CD4-positive, alpha-beta T cell treated with Interleukin-17A for 4 hours (primary cell): ENCODE measurements around the gene RORB.

Experiments
- DNase-seq: peaks from one replicate; pipeline ENCODE4 v3.0.0-alpha.2; 2020; ENCODE audit warnings: mixed read lengths

Gene RORB

DNA sequence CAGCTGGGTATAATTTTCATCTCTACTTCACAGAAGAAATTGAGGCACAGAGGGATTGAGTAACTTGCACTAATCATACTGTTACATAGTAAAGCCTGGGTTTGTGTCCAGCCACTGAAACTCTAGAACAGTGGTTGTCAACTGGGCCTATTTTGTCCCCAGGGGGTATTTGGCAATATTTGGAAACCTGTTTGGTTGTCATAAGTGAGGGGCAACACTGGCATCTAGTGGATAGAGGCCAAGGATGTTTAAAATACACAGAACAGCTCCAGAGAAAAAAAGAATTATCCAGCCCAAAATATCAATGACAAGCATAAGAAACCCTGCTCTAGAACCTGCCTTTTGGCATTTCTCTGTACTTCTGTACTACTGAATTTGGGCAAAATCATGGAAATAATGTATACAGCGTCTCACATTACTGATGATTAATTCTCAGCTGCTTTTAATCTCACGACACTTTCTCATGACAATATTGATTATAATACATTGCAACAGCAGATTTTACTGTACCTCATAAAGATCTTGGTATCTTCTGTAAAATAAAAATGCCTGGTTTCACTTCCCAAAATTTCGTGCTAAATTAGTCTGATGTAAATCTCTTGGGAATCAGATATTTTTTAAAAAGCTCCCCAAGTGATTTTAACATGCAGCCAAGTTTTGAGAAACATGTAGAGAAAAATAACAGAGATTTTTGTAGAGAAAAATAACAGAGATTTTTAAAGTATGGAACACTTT, 112.7 kb downstream of the RORB start:
- DNase-seq = no peak

DNA sequence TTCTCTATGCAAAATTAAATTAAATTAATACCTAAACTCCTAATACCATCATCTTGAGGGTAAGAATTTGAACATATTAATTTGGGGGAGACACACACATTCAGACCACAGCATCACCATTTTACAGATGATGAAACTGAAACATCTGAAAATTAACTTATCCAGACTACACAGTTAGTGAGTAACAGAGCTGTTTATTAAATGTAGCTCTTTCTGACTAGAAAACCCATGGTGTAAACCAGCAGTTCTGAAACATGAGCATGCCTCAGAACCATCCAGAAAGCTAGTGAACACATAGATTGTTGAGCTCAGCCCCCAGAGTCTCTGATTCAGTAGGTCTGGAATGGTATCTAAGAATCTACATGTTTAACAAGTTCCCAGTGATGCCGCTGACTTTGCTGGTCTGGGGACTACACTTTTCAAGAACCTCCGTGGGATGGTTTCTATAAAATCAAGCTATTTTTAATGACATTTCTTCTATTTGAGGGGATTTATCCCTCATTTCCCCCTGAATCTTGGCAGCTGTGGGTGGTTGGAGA, 113.5 kb downstream of the RORB start:
- no peak for DNase-seq

DNA sequence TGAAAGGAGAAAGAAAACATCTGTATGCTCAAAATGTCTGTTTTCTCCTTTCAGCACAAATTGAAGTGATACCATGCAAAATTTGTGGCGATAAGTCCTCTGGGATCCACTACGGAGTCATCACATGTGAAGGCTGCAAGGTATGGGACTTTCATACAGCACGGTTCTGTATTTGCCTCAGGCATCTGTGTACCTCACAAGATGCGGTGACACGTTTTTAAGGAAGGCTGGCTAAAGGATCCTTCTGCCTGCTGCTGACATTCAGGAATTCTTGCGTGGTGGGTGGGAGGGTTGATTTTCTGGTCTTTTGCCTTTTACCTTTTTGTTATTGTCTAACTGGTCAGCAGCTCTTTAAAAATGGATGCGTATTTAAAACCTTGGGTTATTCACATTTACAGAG, 133.1 kb downstream of the RORB start:
- DNase-seq = no peak

DNA sequence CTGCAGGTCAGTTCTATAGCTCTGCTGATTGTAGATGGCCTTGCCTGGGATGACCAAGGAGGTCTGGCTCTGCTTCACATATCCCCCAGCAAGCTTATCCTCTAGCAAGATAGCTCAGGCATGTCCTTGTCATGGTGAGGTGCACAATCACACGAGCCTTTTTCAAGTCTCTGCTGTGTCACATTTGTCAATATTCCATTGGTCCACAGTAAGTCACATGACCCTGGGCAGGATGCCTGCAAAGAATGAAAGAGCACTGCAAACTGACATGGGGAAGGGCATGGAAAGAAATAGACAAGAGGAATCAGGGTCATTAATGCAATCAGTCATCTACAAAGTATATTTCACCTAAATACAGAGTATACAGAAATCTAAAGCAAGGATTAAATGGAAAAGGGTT, 142.0 kb downstream of the RORB start:
- no peak for DNase-seq

DNA sequence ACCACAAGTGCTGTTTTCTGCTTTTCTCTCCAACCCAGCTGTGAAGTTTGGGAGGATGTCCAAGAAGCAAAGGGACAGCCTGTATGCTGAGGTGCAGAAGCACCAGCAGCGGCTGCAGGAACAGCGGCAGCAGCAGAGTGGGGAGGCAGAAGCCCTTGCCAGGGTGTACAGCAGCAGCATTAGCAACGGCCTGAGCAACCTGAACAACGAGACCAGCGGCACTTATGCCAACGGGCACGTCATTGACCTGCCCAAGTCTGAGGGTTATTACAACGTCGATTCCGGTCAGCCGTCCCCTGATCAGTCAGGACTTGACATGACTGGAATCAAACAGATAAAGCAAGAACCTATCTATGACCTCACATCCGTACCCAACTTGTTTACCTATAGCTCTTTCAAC, 145.2 kb downstream of the RORB start:
- DNase-seq = no peak

DNA sequence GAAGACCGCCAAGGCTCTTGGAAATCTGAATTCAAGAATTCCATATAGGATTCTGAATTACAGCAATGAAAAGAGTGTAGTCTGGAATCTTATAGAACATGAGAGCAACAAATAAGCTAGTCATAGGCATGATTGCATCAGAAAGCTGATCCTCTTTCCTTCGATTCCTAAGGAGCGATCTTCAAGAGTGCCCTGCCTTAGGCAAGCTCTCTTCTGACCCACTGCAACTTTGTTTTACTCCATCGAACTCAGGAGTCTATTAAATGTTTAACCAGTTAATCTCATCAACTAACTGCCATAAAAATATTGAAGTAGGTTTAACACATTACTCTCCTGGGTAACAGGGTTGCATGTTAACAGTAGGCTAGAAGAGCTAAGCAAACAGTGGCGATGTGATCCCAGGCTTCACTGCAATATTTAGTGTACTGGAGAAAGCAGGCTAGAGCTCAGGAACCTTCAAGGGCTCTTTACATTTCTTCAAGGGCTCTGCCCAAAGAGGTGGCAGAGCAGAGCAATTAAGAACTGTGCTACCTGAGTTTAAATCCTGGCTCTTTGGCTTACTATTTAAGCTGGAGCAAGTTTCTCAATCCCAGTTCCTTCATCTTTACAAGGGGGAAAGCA, 146.3 kb downstream of the RORB start:
- DNase-seq = no peak

DNA sequence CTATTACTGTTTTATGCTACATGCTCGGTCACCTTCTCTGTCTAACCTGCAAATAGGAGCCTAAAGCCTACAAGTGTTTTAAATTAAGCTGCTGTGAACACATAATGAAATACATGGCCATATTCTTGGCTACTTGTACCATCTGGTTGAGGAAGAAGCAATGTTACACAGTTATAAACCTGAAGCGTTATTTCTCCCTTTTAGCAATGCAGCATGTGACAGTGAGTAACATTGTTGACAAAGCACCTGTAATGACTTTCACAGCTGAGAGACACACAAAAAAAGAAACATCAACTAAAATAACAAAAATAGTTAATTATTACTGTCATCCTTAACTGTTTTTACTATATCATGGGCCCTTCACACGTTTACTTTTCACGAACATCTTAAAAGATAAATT, 146.9 kb downstream of the RORB start:
- DNase-seq = no peak

DNA sequence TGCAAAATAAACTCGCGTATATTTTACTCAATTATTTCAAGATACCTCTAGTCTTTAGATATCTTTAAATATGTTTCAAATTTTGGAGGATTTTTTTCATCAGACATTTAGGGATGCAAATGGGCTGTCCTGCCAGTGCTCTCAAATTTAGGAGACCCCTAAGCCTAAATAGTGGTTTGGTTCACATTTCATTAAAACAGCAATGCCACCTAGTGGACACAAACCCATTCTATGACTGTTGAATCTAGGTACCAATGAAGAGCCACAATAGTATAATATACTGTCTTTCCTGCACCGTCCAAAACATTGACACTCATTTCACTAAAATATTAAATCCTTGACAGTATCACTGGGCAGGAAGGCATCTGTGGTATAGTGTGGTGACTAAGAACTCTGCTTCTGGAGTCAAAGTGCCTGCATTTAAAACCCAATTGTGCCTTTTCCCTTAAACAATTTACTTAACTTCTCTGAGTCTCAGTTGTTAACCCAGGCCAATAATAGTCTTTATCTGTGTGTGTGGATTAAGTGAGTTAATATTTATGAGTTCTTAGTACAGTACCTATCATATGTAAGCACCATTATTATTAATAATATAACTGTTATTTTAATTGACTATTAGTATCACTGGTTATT, 148.0 kb downstream of the RORB start:
- DNase-seq = no peak

DNA sequence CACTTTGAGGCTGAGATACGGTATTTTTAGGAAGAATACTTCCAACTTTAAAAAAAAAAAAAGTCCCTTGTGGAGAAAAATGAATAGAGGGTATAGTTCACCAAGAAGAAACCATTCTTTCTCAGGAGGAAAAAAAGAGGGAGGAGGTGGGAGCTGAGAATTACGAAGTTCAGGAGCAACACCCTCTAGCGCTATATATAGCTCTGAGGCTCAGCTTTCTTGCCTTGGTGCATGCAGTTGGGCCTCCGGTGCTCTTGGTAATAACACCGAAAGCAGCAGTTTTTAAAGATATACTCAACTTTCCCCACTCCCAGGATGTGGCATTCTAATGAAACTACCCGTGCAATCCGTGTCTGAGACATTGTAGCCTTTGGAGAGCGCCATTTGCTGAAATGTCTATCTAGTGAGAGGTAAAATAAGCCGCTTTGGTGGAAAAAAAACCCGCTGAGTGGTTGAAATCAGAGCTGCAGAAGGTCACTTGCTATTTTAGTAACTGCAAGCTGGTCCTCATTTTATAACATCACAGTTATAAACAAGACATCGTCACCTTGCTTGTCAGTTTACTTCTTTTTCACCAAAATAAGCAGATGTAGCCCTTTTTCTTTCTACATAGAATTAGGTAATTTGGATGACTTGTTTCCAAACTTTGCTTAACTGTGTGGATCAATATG, 156.4 kb downstream of the RORB start:
- no peak for DNase-seq

DNA sequence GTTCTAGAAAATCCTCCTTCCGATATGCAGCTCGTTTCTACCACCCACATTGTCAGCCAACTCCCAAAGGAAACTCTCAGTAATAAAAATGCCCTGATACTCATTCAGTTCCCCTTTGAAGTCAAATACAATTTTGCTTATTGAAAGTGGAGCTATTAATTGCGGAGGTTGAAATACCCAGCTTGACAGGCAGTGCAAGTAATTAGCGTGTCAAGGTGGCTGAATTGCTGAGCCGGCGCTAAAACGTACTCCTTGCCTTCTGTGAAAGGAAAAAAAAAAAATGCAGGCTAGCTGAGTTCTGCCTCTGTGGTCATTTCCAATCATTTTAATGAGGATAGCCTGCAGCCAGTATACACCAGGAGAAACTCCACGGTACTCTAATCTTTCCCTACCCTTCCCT, 165.5 kb downstream of the RORB start:
- DNase-seq = no peak

DNA sequence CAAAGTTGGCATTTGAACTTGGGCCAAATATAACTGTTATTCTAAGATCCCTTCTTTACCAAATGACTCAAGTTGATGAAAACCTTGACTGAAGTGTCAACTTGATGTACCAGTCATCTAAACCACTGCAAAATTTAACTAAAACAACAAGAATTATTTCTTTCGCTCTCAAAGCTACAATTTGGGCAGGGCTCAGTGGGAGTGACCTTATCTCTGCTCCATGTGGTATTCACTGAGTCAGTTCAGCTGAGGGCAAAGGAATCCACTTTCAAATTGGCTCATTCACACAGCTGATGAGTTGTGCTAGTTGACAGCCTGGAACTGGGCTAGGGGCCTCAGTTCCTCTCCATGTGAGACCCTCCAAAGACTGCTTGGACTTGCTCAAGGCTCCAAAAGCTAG, 166.3 kb downstream of the RORB start:
- no peak for DNase-seq

DNA sequence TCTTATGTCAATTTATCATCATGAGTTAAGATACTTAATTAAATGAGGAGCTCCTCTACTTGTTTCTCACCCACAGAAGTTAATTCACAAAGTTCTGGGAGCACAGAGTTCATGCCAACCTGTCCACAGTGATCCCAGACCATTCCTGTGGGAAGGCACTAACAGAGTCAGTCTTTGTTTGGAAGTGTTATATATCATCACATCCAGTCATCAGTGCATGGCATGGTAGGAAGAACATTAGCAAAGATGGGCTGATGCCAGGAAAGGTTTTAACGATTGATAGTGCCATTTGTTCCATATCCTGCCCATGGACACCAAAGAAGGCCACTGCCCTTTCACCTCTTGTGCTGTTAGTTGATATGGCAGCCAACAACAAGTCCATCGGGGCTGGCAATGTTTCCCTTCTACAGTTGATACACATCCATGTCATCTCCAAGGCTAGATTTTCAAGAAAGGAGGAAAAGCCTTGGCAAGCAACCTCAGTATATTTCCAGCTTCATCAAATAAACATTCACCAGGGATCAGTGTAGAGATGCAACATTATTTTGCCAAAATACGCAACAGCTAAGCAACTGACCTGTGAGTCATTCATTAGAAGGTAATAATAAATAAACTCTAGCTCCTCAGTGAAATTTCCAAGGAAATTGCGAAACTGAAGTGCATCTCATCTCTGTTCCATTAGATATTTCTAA, 169.6 kb downstream of the RORB start:
- DNase-seq = no peak

DNA sequence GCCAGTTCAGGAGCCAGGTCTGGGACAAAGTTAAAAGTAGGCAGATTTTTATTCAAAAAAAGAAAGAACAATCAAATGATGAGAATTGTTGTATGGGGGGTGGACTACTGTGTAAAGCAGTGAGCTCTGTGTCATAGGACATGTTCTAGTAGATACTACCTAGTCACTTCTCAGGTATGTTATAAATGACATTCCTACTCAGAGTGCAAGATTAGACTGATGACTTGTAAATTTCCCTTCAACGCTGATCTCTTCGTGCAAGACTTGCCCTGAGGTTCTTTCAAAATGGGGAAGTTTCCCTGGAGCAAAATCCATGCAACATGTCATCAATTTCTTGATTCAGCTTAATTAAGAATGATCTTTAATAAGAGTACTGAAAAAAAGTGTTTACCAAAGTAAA, 175.1 kb downstream of the RORB start:
- DNase-seq = no peak

DNA sequence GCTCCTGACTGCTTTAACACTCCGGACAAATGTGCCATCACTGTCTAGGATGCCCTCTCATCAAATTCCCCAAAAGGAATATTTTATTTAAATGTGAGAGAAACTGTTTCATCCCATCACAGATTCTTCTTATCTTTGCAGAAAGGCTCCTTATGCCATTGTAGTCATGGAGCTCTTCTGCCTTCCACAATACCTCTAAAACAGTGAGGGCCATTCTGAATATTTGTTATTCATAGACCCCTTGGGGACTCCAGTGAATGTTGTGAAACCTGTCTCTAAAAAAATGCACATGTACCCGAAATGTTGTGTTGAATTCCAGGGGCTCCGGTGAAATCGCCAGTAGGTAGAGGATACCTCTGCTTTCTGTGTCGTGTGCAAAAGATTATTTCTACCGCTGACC, 176.9 kb downstream of the RORB start:
- no peak for DNase-seq

DNA sequence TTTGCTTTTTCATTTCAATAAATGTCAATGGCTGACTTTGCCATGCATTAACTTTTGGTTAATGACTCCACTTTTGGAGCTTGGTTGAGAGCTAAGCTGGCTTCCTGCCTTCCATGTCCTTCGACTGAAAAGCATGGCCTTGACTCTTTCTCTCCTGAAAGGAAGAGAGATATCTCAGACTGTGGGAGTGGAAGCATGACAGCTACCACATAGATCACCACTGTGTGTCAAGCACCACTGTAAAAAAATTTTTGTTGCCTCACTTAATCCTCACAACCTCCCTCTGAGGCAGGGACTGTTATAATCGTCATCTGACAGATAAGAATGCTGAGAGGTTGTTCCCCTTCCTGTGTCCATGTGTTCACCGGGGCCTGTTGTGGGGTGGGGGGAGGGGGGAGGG, 184.8 kb downstream of the RORB start:
- no peak for DNase-seq

DNA sequence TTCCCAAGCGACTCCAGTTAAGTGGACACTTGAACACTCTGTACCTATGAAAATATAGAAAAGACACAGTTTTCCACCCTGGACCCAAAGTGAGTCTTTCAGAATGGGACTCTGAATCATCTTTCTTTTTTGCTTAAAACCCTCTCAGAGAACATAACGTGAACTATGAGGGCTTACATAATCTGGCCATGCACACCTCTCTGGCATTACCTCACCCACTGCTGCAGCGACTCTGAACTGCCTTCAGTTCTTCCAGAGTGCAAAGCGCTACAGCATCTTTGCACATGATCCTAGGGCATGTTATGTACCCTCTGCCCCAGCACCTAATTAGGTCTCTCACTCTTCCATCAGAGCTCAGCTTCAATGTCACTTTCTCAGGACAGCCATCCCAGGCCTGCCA, 186.2 kb downstream of the RORB start:
- DNase-seq = no peak

DNA sequence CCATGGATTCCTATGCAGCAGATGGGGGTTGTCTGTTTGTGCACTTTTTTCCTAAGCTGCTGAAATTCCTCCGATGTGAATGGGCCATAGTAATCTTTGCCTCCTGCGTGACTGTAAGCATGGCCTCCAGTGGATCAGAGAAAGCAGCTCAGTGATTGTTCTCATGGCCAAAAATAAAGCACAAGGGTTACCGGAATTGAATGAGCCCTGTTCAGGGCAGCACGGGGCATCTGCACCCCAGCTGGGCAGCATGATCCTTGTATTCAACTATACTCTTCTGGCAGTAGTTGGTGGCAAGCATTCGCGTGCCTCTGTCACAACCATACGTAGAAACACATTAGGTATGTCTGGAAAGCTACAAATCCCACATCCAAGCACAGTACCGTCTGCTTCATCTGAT, 193.9 kb downstream of the RORB start:
- DNase-seq = no peak

DNA sequence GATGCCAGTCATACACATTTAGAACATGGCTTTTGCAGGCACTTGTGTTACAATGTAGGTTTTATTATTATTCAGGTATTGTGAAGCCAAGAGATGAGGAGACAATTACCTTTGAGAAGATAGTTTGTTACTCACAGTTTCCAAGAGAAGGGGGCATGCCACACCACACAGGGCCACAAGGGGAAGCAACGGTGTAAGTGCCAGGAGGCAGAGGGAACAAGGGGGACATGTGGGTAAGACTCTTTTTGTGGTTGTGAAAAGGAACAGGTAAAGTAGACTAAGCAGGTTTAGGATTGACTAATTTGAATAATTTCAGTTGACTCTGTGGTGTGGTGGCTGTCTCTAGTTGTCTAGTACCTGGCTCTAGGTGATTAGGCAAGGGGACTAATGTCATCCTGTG, 199.4 kb downstream of the RORB start:
- DNase-seq = no peak

DNA sequence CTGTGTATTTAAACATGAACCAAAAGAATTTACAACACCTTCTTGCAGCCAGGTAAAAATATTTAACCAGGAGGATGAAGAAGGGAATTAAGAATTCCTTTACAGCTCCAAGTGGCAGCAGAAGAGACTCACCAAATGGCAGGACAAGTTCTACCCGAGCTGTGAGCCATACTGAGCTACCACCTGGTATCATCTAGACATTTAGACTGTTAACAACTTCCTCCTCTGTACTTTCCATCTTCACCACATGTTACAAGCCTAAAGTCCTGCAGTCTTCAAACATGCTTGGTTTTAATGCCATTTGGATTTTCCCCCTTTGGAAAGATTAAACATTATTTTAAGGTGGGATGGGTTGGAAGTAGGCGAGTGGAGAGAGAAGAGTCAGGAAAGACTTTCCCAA, 200.4 kb downstream of the RORB start:
- no peak for DNase-seq

DNA sequence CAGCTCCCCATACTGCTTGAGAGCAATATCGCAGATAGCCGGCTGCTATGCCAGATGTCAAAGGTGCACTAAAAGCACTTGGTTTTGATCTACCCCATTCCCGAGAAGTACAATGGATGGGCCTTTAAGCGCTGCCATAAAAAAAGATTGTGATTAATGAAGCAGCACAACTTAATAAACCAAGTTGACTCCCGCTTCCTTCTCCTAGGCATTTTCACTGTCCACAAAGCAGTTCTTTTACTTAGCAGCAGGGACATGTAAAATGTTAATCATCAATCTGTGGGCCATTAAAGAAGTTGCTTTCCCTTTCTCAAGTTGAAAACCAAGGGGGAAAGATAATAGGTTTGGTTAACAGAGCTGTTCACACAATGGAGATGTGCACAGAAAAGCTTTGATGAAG, 214.2 kb downstream of the RORB start:
- DNase-seq = no peak

DNA sequence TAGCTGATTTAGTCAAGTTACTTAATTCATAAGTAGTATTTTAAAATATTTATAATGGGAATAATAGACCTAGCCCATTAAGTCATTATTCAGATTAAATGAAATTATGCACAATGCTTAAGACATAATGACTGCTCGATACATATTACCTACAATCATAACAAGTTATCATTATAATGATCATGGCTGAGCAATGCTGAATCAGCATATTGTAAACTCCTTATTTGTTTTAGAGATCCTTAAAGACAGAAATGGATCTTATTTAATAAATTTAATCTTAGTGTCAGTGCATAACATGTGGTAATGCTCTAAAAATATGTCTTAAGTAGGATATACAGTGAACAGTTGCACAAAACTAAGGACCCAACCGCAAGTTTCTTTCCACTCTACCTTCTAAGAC, 221.6 kb downstream of the RORB start:
- DNase-seq = no peak

DNA sequence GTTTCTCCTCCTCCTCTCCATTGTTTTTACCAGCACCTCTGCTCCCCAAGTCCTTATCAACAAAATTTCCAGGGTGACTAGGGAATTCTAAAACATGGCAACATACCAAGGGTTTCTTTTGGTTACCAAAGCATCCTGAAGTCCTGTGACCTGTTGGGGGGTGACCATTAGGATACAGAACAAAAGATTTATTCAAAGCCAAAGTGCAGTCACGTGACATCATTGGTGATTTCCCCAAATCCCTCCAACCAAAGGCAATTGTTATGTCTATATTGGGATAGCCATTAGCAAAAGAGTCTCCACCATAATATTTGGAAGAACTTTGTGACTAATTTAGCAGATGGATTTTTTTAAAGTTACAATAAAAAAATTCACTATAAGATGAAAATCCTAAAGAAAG, 222.2 kb downstream of the RORB start:
- no peak for DNase-seq
